ENCODE results near the gene NAA30.

Gene NAA30

GRCh38 chr14:57408634-57409033 is 18.2 kb downstream of the NAA30 start:
- Histone ChIP-seq H3K4me3 (ENCODE audit: low read length) (no peak overlapping the region), H4K20me1 (ENCODE audit: insufficient read depth, low read length) (no peaks in the 10 kb centered on the region), H3K27ac (ENCODE audit: low read length) (no peak overlapping the region), H3K79me2 (ENCODE audit: low read length) (no peaks in the 10 kb centered on the region), H3K9ac (ENCODE audit: low read length) (no peak overlapping the region), H3K36me3 (replicated peaks; ENCODE audit: insufficient read depth, low read length) (no peaks in the 10 kb centered on the region), H3K4me2 (ENCODE audit: low read depth, low read length) (no peak overlapping the region), H3K9me3 (replicated peaks; ENCODE audit: insufficient read depth, low read length) (no peaks in the 10 kb centered on the region), H3K4me1 (ENCODE audit: low read length) (no peaks in the 10 kb centered on the region), H3F3A (ENCODE audit: insufficient read depth, low read length) (no peaks in the 10 kb centered on the region), H3K9me2 (replicated peaks; ENCODE audit: insufficient read depth, low read length) (no peaks in the 10 kb centered on the region), H2AFZ (ENCODE audit: low read length) (no peak overlapping the region), H3K27me3 (replicated peaks; ENCODE audit: insufficient read depth, low read length) (no peaks in the 10 kb centered on the region)
- DNase-seq = no peak
- TF ChIP-seq EZH2phosphoT487 (IDR thresholded peaks at IDR 0.05; ENCODE audit: low read length) (no peak), CTCF (IDR thresholded peaks at IDR 0.05; ENCODE audit: low read length) (no peak), EZH2 (optimal IDR thresholded peaks at IDR 0.05; ENCODE audit: low read depth, low read length) (no peak)

- Histone ChIP-seq H3K36me3 (replicated peaks; ENCODE audit: insufficient read depth, low read length) (no peaks in the 10 kb centered on the region), H3K4me3 (ENCODE audit: low read length) (no peak overlapping the region), H3F3A (ENCODE audit: insufficient read depth, low read length) (no peaks in the 10 kb centered on the region), H3K4me1 (ENCODE audit: low read length) (no peaks in the 10 kb centered on the region), H3K9ac (ENCODE audit: low read length) (no peak overlapping the region), H3K27ac (ENCODE audit: low read length) (no peak overlapping the region), H3K27me3 (replicated peaks; ENCODE audit: insufficient read depth, low read length) (no peaks in the 10 kb centered on the region), H3K79me2 (ENCODE audit: low read length) (no peaks in the 10 kb centered on the region), H3K4me2 (ENCODE audit: low read depth, low read length) (no peak overlapping the region), H4K20me1 (ENCODE audit: insufficient read depth, low read length) (no peaks in the 10 kb centered on the region), H2AFZ (ENCODE audit: low read length) (no peak overlapping the region), H3K9me2 (replicated peaks; ENCODE audit: insufficient read depth, low read length) (no peaks in the 10 kb centered on the region), H3K9me3 (replicated peaks; ENCODE audit: insufficient read depth, low read length) (no peaks in the 10 kb centered on the region)
- TF ChIP-seq EZH2phosphoT487 (IDR thresholded peaks at IDR 0.05; ENCODE audit: low read length) (no peak), CTCF (IDR thresholded peaks at IDR 0.05; ENCODE audit: low read length) (no peak), EZH2 (optimal IDR thresholded peaks at IDR 0.05; ENCODE audit: low read depth, low read length) (no peak)
- DNase-seq = no peak
Measured at GRCh38 chr14:57412341-57412740, 22.0 kb downstream of the NAA30 start.

- Histone ChIP-seq H4K20me1 (ENCODE audit: insufficient read depth, low read length) (no peaks in the 10 kb centered on the region), H3K27me3 (replicated peaks; ENCODE audit: insufficient read depth, low read length) (no peaks in the 10 kb centered on the region), H3K4me3 (ENCODE audit: low read length) (no peak overlapping the region), H3K27ac (ENCODE audit: low read length) (no peak overlapping the region), H3K9me2 (replicated peaks; ENCODE audit: insufficient read depth, low read length) (no peaks in the 10 kb centered on the region), H3F3A (ENCODE audit: insufficient read depth, low read length) (no peaks in the 10 kb centered on the region), H3K4me2 (ENCODE audit: low read depth, low read length) (no peak overlapping the region), H3K4me1 (ENCODE audit: low read length) (no peaks in the 10 kb centered on the region), H3K9ac (ENCODE audit: low read length) (no peak overlapping the region), H2AFZ (ENCODE audit: low read length) (no peak overlapping the region), H3K79me2 (ENCODE audit: low read length) (no peaks in the 10 kb centered on the region), H3K36me3 (replicated peaks; ENCODE audit: insufficient read depth, low read length) (no peaks in the 10 kb centered on the region), H3K9me3 (replicated peaks; ENCODE audit: insufficient read depth, low read length) (no peaks in the 10 kb centered on the region)
- no peak for DNase-seq
- TF ChIP-seq EZH2phosphoT487 (IDR thresholded peaks at IDR 0.05; ENCODE audit: low read length) (no peak), CTCF (IDR thresholded peaks at IDR 0.05; ENCODE audit: low read length) (no peak), EZH2 (optimal IDR thresholded peaks at IDR 0.05; ENCODE audit: low read depth, low read length) (no peak)
Measured at GRCh38 chr14:57413849-57414248, 23.5 kb downstream of the NAA30 start.

Data from MM.1S (cell line).